DOHH2 (cell line): ENCODE results near the gene ICA1L.

ENCODE experiments used
- H3F3A ChIP-seq: fragments of 200-600 bp; sonication (generic), shearing (Covaris generic); 2 replicates; pipeline ENCODE4 v1.6.0; 2016; ENCODE audit warnings: antibody characterized with exemption, mild to moderate bottlenecking; ENCODE audit not compliant: control insufficient read depth, insufficient read depth
- H3K27ac ChIP-seq: fragments of 200-600 bp; sonication (generic); 2 replicates; pipeline ENCODE4 v1.5.1; 2014; ENCODE audit warnings: low read depth, mild to moderate bottlenecking, low read length, moderate library complexity
- H3K27me3 ChIP-seq: fragments of 200-600 bp; sonication (generic); 2 replicates; pipeline ENCODE4 v1.6.1; 2014; ENCODE audit warnings: mild to moderate bottlenecking, low read length, mixed read lengths; ENCODE audit not compliant: control insufficient read depth
- H3K36me3 ChIP-seq: fragments of 200-600 bp; sonication (generic); 2 replicates; pipeline ENCODE4 v1.6.1; 2014; ENCODE audit warnings: mild to moderate bottlenecking, low read length, moderate library complexity, mixed read lengths; ENCODE audit not compliant: control insufficient read depth
- H3K4me1 ChIP-seq: fragments of 200-600 bp; sonication (generic); 2 replicates; pipeline ENCODE4 v1.6.1; 2014; ENCODE audit warnings: mild to moderate bottlenecking, low read length, mixed read lengths; ENCODE audit not compliant: control insufficient read depth
- H3K4me2 ChIP-seq: fragments of 200-600 bp; sonication (generic); 2 replicates; pipeline ENCODE4 v1.6.0; 2014; ENCODE audit warnings: mild to moderate bottlenecking, low read length, moderate library complexity
- H3K4me3 ChIP-seq: fragments of 200-600 bp; sonication (generic); 2 replicates; pipeline ENCODE4 v1.5.1; 2014; ENCODE audit warnings: mild to moderate bottlenecking, low read length, mixed read lengths
- H3K79me2 ChIP-seq: fragments of 200-600 bp; sonication (generic); 2 replicates; pipeline ENCODE4 v1.6.1; 2014; ENCODE audit warnings: mild to moderate bottlenecking, low read length, mixed read lengths; ENCODE audit not compliant: control insufficient read depth
- H3K9me2 ChIP-seq: fragments of 200-600 bp; sonication (generic); replicated peaks from 2 replicates; pipeline ENCODE4 v1.6.1; 2014; ENCODE audit warnings: mild to moderate bottlenecking, low read length, mixed read lengths; ENCODE audit not compliant: control insufficient read depth
- H3K9me3 ChIP-seq: fragments of 200-600 bp; sonication (generic); 2 replicates; pipeline ENCODE4 v1.6.1; 2014; ENCODE audit warnings: antibody characterized with exemption, low read length, mixed read lengths; ENCODE audit not compliant: control insufficient read depth, insufficient read depth
- H4K20me1 ChIP-seq: fragments of 200-600 bp; sonication (generic); 2 replicates; pipeline ENCODE4 v1.6.0; 2014; ENCODE audit warnings: low read depth, mild to moderate bottlenecking, antibody characterized with exemption, low read length, moderate library complexity; ENCODE audit not compliant: control insufficient read depth, insufficient read depth
- CTCF ChIP-seq: fragments of 200-600 bp; sonication (generic); IDR thresholded peaks from one replicate; pipeline ENCODE4 v1.5.1; 2014; ENCODE audit warnings: antibody characterized with exemption, mild to moderate bottlenecking, low read depth, low read length; ENCODE audit not compliant: poor library complexity, severe bottlenecking
- EZH2phosphoT487 ChIP-seq: fragments of 200-600 bp; sonication (generic); IDR thresholded peaks from 2 replicates; pipeline ENCODE4 v1.6.1; 2017; ENCODE audit warnings: borderline replicate concordance, mild to moderate bottlenecking, antibody characterized with exemption, low read length, moderate library complexity, mixed read lengths

Gene ICA1L

GRCh38 chr2:202848813-202849212 lies 22.8 kb downstream of the ICA1L start:
- Histone ChIP-seq H3K27ac (no peak overlapping the region), H4K20me1 (no peaks in the 10 kb centered on the region)

GRCh38 chr2:202847693-202848524 lies 23.7 kb downstream of the ICA1L start:
- Histone ChIP-seq H3K9me2 (no peaks in the 10 kb centered on the region), H3K4me2 (no peak overlapping the region), H3K4me1 (no peaks in the 10 kb centered on the region), H3K4me3 (no peak overlapping the region), H3K9me3 (peaks cover 4% of the 10 kb centered on the region; the same call in 1 of the 2 replicates), H3K27ac (no peak overlapping the region), H3K79me2 (no peaks in the 10 kb centered on the region), H3F3A (no peaks in the 10 kb centered on the region), H3K36me3 (no peaks in the 10 kb centered on the region), H3K27me3 (no peaks in the 10 kb centered on the region), H4K20me1 (no peaks in the 10 kb centered on the region)
- TF ChIP-seq CTCF, result no peak
- TF ChIP-seq EZH2phosphoT487, result no peak

More at GRCh38 chr2:202848813-202849212, 22.8 kb downstream of the ICA1L start:
- H3K4me1 ChIP-seq, result no peaks in the 10 kb centered on the region
- H3K27me3 ChIP-seq, result no peaks in the 10 kb centered on the region
- no peaks in the 10 kb centered on the region for H3K79me2 ChIP-seq
- H3K36me3 ChIP-seq, result no peaks in the 10 kb centered on the region
- H3K4me2 ChIP-seq, result no peak overlapping the region
- no peaks in the 10 kb centered on the region for H3K9me3 ChIP-seq
- no peaks in the 10 kb centered on the region for H3F3A ChIP-seq
- H3K4me3 ChIP-seq, result no peak overlapping the region
- TF ChIP-seq EZH2phosphoT487 (no peak), CTCF (no peak)
- no peaks in the 10 kb centered on the region for H3K9me2 ChIP-seq

GRCh38 chr2:202844656-202845055 lies 26.9 kb downstream of the ICA1L start:
- H3K4me3 ChIP-seq, result no peak overlapping the region
- peaks cover 4% of the 10 kb centered on the region; the same call in 1 of the 2 replicates for H3K9me3 ChIP-seq
- no peaks in the 10 kb centered on the region for H3F3A ChIP-seq
- H3K79me2 ChIP-seq, result no peaks in the 10 kb centered on the region
- H3K36me3 ChIP-seq, result no peaks in the 10 kb centered on the region
- no peak overlapping the region for H3K4me2 ChIP-seq
- H3K4me1 ChIP-seq, result no peaks in the 10 kb centered on the region
- no peak overlapping the region for H3K27ac ChIP-seq
- H3K9me2 ChIP-seq, result no peaks in the 10 kb centered on the region
- H3K27me3 ChIP-seq, result no peaks in the 10 kb centered on the region
- no peak for TF ChIP-seq CTCF
- no peak for TF ChIP-seq EZH2phosphoT487
- no peaks in the 10 kb centered on the region for H4K20me1 ChIP-seq
